AG04450 (cell line): ENCODE data around the gene NOTCH2. TPM values are rescaled to one million over a fixed set of nuclear protein-coding genes. Genes with fewer than 3 reads are reported as not detected.

Experiments used
- CTCF ChIA-PET: fragments of 300-600, 350-600 bp; formaldehyde crosslinking; extraction: SDS; loops from one replicate; lab custom pipeline; 2022; ENCODE audit warnings: antibody characterized with exemption, inconsistent platforms; lab: Charles Lee
- POLR2A ChIA-PET: fragments of 350-600 bp; formaldehyde crosslinking; extraction: SDS; loops from one replicate; lab custom pipeline; 2021; ENCODE audit warnings: antibody characterized with exemption, inconsistent platforms; lab: Yijun Ruan, JAX
- DNase-seq: peaks from one replicate; pipeline ENCODE4 v3.0.0-alpha.2; 2011; ENCODE audit warnings: low read depth, low spot score
- H3K27ac ChIP-seq: one replicate; pipeline ENCODE4 v1.5.1; 2012; ENCODE audit warnings: low read depth, low read length, control low read depth
- H3K27me3 ChIP-seq: one replicate; pipeline ENCODE4 v1.6.0; 2012; ENCODE audit warnings: low read length; ENCODE audit not compliant: control insufficient read depth, insufficient read depth
- H3K4me3 ChIP-seq: 2 replicates; pipeline ENCODE4 v1.5.1; 2011; ENCODE audit warnings: mild to moderate bottlenecking, low read depth, low read length, control low read depth
- H3K9me3 ChIP-seq: 2 replicates; pipeline ENCODE4 v1.5.1; 2012; ENCODE audit warnings: low read length; ENCODE audit not compliant: control insufficient read depth, insufficient read depth
- CTCF ChIP-seq: IDR thresholded peaks from 2 replicates; pipeline ENCODE4 v1.5.1; 2011; ENCODE audit warnings: low read depth, low read length, control low read depth, inconsistent platforms
- polyA plus RNA-seq: library from polyadenylated mRNA; depleted of rRNA; stranded (reverse); fragments of >200 nt; gene quantifications from 2 replicates; pipeline ENCODE4 v1.2.3, GENCODE V29; 2011

Gene NOTCH2
- polyA plus RNA-seq, 1 experiment, result 47.0 TPM

- H3K27me3 ChIP-seq, result no peaks in the 10 kb centered on the region
- no peak for DNase-seq
- POLR2A ChIA-PET, result no interaction called here
- H3K4me3 ChIP-seq, result no peak overlapping the region
- H3K9me3 ChIP-seq, result no peaks in the 10 kb centered on the region
- no peak overlapping the region for H3K27ac ChIP-seq
- no peak for TF ChIP-seq CTCF
- CTCF ChIA-PET, result interaction anchor here (1.5 to 1.6 kb wide), 2 partner anchors 47 to 108 kb away, joined by 4 to 5 read pairs; no protein-coding TSS in a partner anchor
Measured at GRCh38 chr1:119917304-119918055, 152.0 kb downstream of the NOTCH2 start.

GRCh38 chr1:119915517-119915916 lies 153.9 kb downstream of the NOTCH2 start:
- no peak overlapping the region for H3K4me3 ChIP-seq
- no peak for TF ChIP-seq CTCF
- no peaks in the 10 kb centered on the region for H3K9me3 ChIP-seq
- no peak for DNase-seq
- H3K27me3 ChIP-seq, result no peaks in the 10 kb centered on the region
- no peak overlapping the region for H3K27ac ChIP-seq
- POLR2A ChIA-PET, result no interaction called here
- CTCF ChIA-PET, result no interaction called here

DNA sequence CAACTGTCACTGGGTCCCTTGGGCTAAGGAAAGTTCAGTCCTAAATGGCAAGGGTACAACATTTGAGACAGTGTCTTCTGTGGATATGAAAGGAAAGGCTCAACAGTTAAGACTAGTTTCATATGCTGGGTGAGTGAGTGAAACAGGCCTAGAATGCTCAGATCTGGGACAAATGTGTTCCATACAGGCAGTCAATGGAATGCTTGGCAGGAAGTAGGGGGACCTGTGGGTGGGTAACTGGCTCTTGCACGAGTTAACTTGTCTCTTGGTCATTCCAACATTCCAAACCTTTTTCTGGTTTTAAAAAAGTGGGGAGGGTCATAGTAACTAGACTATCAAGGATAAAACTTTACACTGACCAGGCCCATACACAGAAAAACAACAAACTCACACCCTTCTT lies 155.4 kb downstream of the NOTCH2 start:
- DNase-seq, result no peak
- TF ChIP-seq CTCF, result no peak
- no peaks in the 10 kb centered on the region for H3K9me3 ChIP-seq
- ChIA-PET POLR2A (no interaction called here), CTCF (no interaction called here)
- no peak overlapping the region for H3K4me3 ChIP-seq
- H3K27ac ChIP-seq, result no peak overlapping the region
- no peaks in the 10 kb centered on the region for H3K27me3 ChIP-seq

- CTCF ChIA-PET, result interaction anchor here (1.5 kb wide), 1 partner anchor 169 kb away, joined by 7 read pairs; no protein-coding TSS in a partner anchor
- no peak overlapping the region for H3K4me3 ChIP-seq
- H3K27ac ChIP-seq, result no peak overlapping the region
- no peaks in the 10 kb centered on the region for H3K27me3 ChIP-seq
- DNase-seq, result no peak
- POLR2A ChIA-PET, result no interaction called here
- TF ChIP-seq CTCF, result no peak
- H3K9me3 ChIP-seq, result no peaks in the 10 kb centered on the region
Measured at GRCh38 chr1:119912963-119913362, 156.5 kb downstream of the NOTCH2 start.

DNA sequence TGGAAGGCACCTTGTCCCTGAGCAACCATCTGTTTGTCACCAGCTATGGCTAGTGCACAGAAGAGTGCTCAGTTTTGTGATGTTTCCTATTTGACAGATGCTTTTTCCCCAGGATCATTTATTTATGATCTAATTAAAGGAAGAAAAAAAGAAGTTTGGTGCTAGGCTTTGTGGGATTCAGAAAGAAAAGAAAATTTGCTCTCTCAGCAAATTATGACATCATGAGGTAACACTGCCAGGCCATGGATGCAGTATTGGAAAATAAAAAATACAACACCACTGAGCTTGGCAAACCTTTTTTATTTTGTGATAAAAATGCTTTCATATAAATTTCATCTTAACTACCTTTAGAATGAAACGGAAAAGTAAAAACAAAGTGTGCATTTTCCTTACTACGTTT lies 157.7 kb downstream of the NOTCH2 start:
- CTCF ChIA-PET, result interaction anchor here (1.5 kb wide), 1 partner anchor 168 kb away, joined by 7 read pairs; no protein-coding TSS in a partner anchor
- POLR2A ChIA-PET, result no interaction called here

More for the DNA sequence above, 157.7 kb downstream of the NOTCH2 start:
- H3K27me3 ChIP-seq, result no peaks in the 10 kb centered on the region
- no peaks in the 10 kb centered on the region for H3K9me3 ChIP-seq
- no peak for DNase-seq
- no peak for TF ChIP-seq CTCF
- H3K4me3 ChIP-seq, result no peak overlapping the region
- H3K27ac ChIP-seq, result no peak overlapping the region
